ENCODE data around the gene E4F1. TPM values are rescaled to one million over a fixed set of nuclear protein-coding genes. Genes with fewer than 3 reads are reported as not detected.

The E4F1 gene
- total and polyA plus RNA-seq, 2 of the 13 experiments (the other 11 are each of a cell fraction or from before 2014, with no cell fraction given), result 13.8 to 19.5 TPM

DNA sequence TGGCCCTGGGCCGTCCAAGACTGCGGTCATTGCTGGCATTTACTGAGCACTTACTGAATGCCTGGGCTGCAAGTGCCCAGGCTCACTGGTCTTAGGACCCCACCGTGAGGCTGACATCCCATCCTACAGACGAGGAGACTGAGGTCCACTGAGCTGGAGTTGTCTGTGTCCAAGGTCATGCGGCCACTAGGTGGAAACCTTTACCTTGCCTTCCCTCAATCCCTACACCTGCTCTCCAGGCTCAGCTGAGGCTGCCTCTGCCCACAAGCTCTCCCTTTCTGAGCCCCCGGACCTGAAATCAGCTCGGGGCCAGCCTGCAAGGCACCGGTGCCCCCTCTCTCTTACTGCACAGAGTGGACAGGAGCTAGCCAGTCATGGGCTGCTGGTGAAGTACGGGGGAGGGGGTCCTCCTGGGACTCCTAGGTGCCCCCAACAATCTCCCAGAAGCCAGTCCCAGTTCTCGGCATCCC lies 28.5 kb upstream of the E4F1 start (continued):
- 0 out of 2 replicates have a peak, but pooled peaks have one; percentile 27 for TF ChIP-seq EEA1 (CRISPR knock-in tag; IDR thresholded peaks at IDR 0.05; ENCODE audit: borderline replicate concordance)
- TF ChIP-seq KLF11 (CRISPR knock-in tag; IDR thresholded peaks at IDR 0.05), result no peak
- no peak for TF ChIP-seq ZNF549 (CRISPR knock-in tag; IDR thresholded peaks at IDR 0.05)
- TF ChIP-seq, protein P1, sequence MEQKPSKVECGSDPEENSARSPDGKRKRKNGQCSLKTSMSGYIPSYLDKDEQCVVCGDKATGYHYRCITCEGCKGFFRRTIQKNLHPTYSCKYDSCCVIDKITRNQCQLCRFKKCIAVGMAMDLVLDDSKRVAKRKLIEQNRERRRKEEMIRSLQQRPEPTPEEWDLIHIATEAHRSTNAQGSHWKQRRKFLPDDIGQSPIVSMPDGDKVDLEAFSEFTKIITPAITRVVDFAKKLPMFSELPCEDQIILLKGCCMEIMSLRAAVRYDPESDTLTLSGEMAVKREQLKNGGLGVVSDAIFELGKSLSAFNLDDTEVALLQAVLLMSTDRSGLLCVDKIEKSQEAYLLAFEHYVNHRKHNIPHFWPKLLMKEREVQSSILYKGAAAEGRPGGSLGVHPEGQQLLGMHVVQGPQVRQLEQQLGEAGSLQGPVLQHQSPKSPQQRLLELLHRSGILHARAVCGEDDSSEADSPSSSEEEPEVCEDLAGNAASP (CRISPR knock-in tag; IDR thresholded peaks at IDR 0.05; ENCODE audit: borderline replicate concordance), result no peak
- no peak for TF ChIP-seq ZC3H13 (CRISPR knock-in tag; IDR thresholded peaks at IDR 0.05)
- no peak for TF ChIP-seq ZSCAN25 (CRISPR knock-in tag; IDR thresholded peaks at IDR 0.05)
- peak; percentile 42; the same call in 1 of the 2 replicates for TF ChIP-seq TARDBP (CRISPR knock-in tag; IDR thresholded peaks at IDR 0.05)
- TF ChIP-seq ZSCAN29 (CRISPR knock-in tag; conservative IDR thresholded peaks at IDR 0.05), result no peak
- TF ChIP-seq POLR2G (IDR thresholded peaks at IDR 0.05; ENCODE audit: low read depth, low read length), result no peak
- TF ChIP-seq EHMT2 (IDR thresholded peaks at IDR 0.05; ENCODE audit: borderline replicate concordance, low read depth, low read length), result no peak
- no peak for TF ChIP-seq ZNF350 (CRISPR knock-in tag; IDR thresholded peaks at IDR 0.05; ENCODE audit: borderline replicate concordance, low read depth)
- TF ChIP-seq, protein P2, sequence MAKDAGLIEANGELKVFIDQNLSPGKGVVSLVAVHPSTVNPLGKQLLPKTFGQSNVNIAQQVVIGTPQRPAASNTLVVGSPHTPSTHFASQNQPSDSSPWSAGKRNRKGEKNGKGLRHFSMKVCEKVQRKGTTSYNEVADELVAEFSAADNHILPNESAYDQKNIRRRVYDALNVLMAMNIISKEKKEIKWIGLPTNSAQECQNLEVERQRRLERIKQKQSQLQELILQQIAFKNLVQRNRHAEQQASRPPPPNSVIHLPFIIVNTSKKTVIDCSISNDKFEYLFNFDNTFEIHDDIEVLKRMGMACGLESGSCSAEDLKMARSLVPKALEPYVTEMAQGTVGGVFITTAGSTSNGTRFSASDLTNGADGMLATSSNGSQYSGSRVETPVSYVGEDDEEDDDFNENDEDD (CRISPR knock-in tag; IDR thresholded peaks at IDR 0.05; ENCODE audit: borderline replicate concordance), result no peak
- TF ChIP-seq GZF1 (CRISPR knock-in tag; IDR thresholded peaks at IDR 0.05), result no peak
- TF ChIP-seq ARNT2 (CRISPR knock-in tag; IDR thresholded peaks at IDR 0.05; ENCODE audit: low read depth), result no peak
- TF ChIP-seq AKAP8 (CRISPR knock-in tag; IDR thresholded peaks at IDR 0.05), result no peak
- TF ChIP-seq EZH2 (conservative IDR thresholded peaks at IDR 0.05; ENCODE audit: low read depth, low read length), result no peak
- no peak for TF ChIP-seq NFATC3 (CRISPR knock-in tag; IDR thresholded peaks at IDR 0.05)
- TF ChIP-seq, protein P3, sequence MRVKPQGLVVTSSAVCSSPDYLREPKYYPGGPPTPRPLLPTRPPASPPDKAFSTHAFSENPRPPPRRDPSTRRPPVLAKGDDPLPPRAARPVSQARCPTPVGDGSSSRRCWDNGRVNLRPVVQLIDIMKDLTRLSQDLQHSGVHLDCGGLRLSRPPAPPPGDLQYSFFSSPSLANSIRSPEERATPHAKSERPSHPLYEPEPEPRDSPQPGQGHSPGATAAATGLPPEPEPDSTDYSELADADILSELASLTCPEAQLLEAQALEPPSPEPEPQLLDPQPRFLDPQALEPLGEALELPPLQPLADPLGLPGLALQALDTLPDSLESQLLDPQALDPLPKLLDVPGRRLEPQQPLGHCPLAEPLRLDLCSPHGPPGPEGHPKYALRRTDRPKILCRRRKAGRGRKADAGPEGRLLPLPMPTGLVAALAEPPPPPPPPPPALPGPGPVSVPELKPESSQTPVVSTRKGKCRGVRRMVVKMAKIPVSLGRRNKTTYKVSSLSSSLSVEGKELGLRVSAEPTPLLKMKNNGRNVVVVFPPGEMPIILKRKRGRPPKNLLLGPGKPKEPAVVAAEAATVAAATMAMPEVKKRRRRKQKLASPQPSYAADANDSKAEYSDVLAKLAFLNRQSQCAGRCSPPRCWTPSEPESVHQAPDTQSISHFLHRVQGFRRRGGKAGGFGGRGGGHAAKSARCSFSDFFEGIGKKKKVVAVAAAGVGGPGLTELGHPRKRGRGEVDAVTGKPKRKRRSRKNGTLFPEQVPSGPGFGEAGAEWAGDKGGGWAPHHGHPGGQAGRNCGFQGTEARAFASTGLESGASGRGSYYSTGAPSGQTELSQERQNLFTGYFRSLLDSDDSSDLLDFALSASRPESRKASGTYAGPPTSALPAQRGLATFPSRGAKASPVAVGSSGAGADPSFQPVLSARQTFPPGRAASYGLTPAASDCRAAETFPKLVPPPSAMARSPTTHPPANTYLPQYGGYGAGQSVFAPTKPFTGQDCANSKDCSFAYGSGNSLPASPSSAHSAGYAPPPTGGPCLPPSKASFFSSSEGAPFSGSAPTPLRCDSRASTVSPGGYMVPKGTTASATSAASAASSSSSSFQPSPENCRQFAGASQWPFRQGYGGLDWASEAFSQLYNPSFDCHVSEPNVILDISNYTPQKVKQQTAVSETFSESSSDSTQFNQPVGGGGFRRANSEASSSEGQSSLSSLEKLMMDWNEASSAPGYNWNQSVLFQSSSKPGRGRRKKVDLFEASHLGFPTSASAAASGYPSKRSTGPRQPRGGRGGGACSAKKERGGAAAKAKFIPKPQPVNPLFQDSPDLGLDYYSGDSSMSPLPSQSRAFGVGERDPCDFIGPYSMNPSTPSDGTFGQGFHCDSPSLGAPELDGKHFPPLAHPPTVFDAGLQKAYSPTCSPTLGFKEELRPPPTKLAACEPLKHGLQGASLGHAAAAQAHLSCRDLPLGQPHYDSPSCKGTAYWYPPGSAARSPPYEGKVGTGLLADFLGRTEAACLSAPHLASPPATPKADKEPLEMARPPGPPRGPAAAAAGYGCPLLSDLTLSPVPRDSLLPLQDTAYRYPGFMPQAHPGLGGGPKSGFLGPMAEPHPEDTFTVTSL (CRISPR knock-in tag; IDR thresholded peaks at IDR 0.05; ENCODE audit: borderline replicate concordance), result no peak
- no peak for TF ChIP-seq KLF12 (CRISPR knock-in tag; IDR thresholded peaks at IDR 0.05; ENCODE audit: borderline replicate concordance)
- TF ChIP-seq, protein P4, sequence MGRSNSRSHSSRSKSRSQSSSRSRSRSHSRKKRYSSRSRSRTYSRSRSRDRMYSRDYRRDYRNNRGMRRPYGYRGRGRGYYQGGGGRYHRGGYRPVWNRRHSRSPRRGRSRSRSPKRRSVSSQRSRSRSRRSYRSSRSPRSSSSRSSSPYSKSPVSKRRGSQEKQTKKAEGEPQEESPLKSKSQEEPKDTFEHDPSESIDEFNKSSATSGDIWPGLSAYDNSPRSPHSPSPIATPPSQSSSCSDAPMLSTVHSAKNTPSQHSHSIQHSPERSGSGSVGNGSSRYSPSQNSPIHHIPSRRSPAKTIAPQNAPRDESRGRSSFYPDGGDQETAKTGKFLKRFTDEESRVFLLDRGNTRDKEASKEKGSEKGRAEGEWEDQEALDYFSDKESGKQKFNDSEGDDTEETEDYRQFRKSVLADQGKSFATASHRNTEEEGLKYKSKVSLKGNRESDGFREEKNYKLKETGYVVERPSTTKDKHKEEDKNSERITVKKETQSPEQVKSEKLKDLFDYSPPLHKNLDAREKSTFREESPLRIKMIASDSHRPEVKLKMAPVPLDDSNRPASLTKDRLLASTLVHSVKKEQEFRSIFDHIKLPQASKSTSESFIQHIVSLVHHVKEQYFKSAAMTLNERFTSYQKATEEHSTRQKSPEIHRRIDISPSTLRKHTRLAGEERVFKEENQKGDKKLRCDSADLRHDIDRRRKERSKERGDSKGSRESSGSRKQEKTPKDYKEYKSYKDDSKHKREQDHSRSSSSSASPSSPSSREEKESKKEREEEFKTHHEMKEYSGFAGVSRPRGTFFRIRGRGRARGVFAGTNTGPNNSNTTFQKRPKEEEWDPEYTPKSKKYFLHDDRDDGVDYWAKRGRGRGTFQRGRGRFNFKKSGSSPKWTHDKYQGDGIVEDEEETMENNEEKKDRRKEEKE (IDR thresholded peaks at IDR 0.05), result no peak
- no peak for TF ChIP-seq KMT2B (CRISPR knock-in tag; IDR thresholded peaks at IDR 0.05)
